Mesendoderm (in vitro differentiated cells): ENCODE measurements around the gene AP4E1.
"Not testable (repeated sequence)": the region's sequence is repeated elsewhere in the genome, so short reads cannot be mapped to it uniquely, and the experiment has no call there.

Experiments used
- DNase-seq: peaks from one replicate; pipeline ENCODE4 v3.0.0; 2013
- H2AK5ac ChIP-seq: 2 replicates; pipeline ENCODE4 v1.6.1; 2013; ENCODE audit warnings: low read length, inconsistent platforms
- H2BK120ac ChIP-seq: 2 replicates; pipeline ENCODE4 v1.6.1; 2013; ENCODE audit warnings: low read depth, mild to moderate bottlenecking, low read length, moderate library complexity, mixed read lengths
- H2BK15ac ChIP-seq: replicated peaks from 2 replicates; pipeline ENCODE4 v1.6.1; 2013; ENCODE audit warnings: low read depth, mild to moderate bottlenecking, moderate library complexity
- H2BK5ac ChIP-seq: 2 replicates; pipeline ENCODE4 v1.6.1; 2013; ENCODE audit warnings: low read length, inconsistent platforms
- H3K18ac ChIP-seq: 2 replicates; pipeline ENCODE4 v1.6.1; 2013; ENCODE audit warnings: mild to moderate bottlenecking, low read length, mixed read lengths
- H3K23ac ChIP-seq: one replicate; pipeline ENCODE4 v1.6.1; 2013; ENCODE audit warnings: low read length
- H3K27ac ChIP-seq: 2 replicates; pipeline ENCODE4 v1.5.1; 2013; ENCODE audit warnings: low read depth, mild to moderate bottlenecking, inconsistent platforms, low read length, moderate library complexity
- H3K27me3 ChIP-seq: 2 replicates; pipeline ENCODE4 v1.6.1; 2013; ENCODE audit warnings: low read length, control low read depth, mild to moderate bottlenecking, inconsistent platforms; ENCODE audit not compliant: insufficient read depth, poor library complexity
- H3K36me3 ChIP-seq: 2 replicates; pipeline ENCODE4 v1.6.1; 2013; ENCODE audit warnings: low read length, inconsistent platforms; ENCODE audit not compliant: control insufficient read depth, insufficient read depth
- H3K4ac ChIP-seq: one replicate; pipeline ENCODE4 v1.6.1; 2013; ENCODE audit warnings: low read depth, mild to moderate bottlenecking, low read length, moderate library complexity
- H3K4me1 ChIP-seq: 2 replicates; pipeline ENCODE4 v1.6.1; 2013; ENCODE audit warnings: low read depth, low read length, inconsistent platforms; ENCODE audit not compliant: control insufficient read depth
- H3K4me2 ChIP-seq: 2 replicates; pipeline ENCODE4 v1.6.1; 2013; ENCODE audit warnings: low read length
- H3K4me3 ChIP-seq: 2 replicates; pipeline ENCODE4 v1.5.1; 2013; ENCODE audit warnings: mild to moderate bottlenecking, low read length
- H3K56ac ChIP-seq: one replicate; pipeline ENCODE4 v1.6.1; 2013; ENCODE audit warnings: low read length
- H3K79me1 ChIP-seq: 2 replicates; pipeline ENCODE4 v1.6.1; 2013; ENCODE audit warnings: low read length, inconsistent platforms
- H3K79me2 ChIP-seq: 2 replicates; pipeline ENCODE4 v1.6.1; 2013; ENCODE audit warnings: mild to moderate bottlenecking, low read length; ENCODE audit not compliant: control insufficient read depth, insufficient read depth
- H3K9ac ChIP-seq: 2 replicates; pipeline ENCODE4 v1.6.1; 2013; ENCODE audit warnings: low read length, inconsistent platforms
- H4K5ac ChIP-seq: one replicate; pipeline ENCODE4 v1.6.1; 2013; ENCODE audit warnings: low read length
- H4K8ac ChIP-seq: one replicate; pipeline ENCODE4 v1.6.1; 2013; ENCODE audit warnings: low read depth, mild to moderate bottlenecking, control low read depth, low read length, moderate library complexity
- WGBS: extraction: QIAGEN DNeasy Blood & Tissue Kit; methylation state at CpG from one replicate; pipeline ENCODE4 v1.1.7; 2013; ENCODE audit warnings: low lambda C conversion rate, missing lambda C conversion rate; ENCODE audit not compliant: insufficient coverage; ENCODE audit errors: extremely low coverage; 5-methylcytosine and 5-hydroxymethylcytosine counted together

Gene AP4E1

GRCh38 chr15:50919359-50919758 is 10.9 kb downstream of the AP4E1 start:
- H2AK5ac ChIP-seq, H3K4me2 ChIP-seq, H3K4ac ChIP-seq, H2BK5ac ChIP-seq, H3K36me3 ChIP-seq, H3K56ac ChIP-seq, DNase-seq, H3K23ac ChIP-seq, H2BK15ac ChIP-seq, H4K8ac ChIP-seq, H2BK120ac ChIP-seq, H3K18ac ChIP-seq, H3K79me2 ChIP-seq, H3K27me3 ChIP-seq, H3K27ac ChIP-seq, H3K79me1 ChIP-seq, H3K4me3 ChIP-seq, H3K4me1 ChIP-seq, H4K5ac ChIP-seq, H3K9ac ChIP-seq: not testable (repeated sequence)
- WGBS, result no CpG with 5 or more reads among the region's 4 CpGs

GRCh38 chr15:50925281-50925680 is 16.8 kb downstream of the AP4E1 start:
- no peak overlapping the region for H4K8ac ChIP-seq
- no peak overlapping the region for H3K18ac ChIP-seq
- no peak overlapping the region for H3K4me2 ChIP-seq
- no peak for DNase-seq
- H3K4ac ChIP-seq, result no peak overlapping the region
- no peaks in the 10 kb centered on the region for H3K36me3 ChIP-seq
- H3K79me1 ChIP-seq, result no peaks in the 10 kb centered on the region
- no peak overlapping the region for H3K27ac ChIP-seq
- no peaks in the 10 kb centered on the region for H3K79me2 ChIP-seq
- H2BK5ac ChIP-seq, result no peak overlapping the region
- H3K9ac ChIP-seq, result no peak overlapping the region
- no peak overlapping the region for H2BK15ac ChIP-seq
- H3K23ac ChIP-seq, result no peak overlapping the region
- H3K27me3 ChIP-seq, result no peaks in the 10 kb centered on the region
- H4K5ac ChIP-seq, result no peak overlapping the region
- no peak overlapping the region for H3K4me3 ChIP-seq
- no peak overlapping the region for H2AK5ac ChIP-seq
- no peaks in the 10 kb centered on the region for H3K4me1 ChIP-seq
- no peak overlapping the region for H2BK120ac ChIP-seq
- no CpG with 5 or more reads among the region's 1 CpG for WGBS
- no peak overlapping the region for H3K56ac ChIP-seq

GRCh38 chr15:50929062-50929461 is 20.6 kb downstream of the AP4E1 start:
- H4K8ac ChIP-seq, result no peak overlapping the region
- H2BK120ac ChIP-seq, result no peak overlapping the region
- no peak overlapping the region for H3K18ac ChIP-seq
- no peaks in the 10 kb centered on the region for H3K79me2 ChIP-seq
- H3K79me1 ChIP-seq, result no peaks in the 10 kb centered on the region
- H3K4ac ChIP-seq, result no peak overlapping the region
- H3K56ac ChIP-seq, result no peak overlapping the region
- H2BK5ac ChIP-seq, result no peak overlapping the region
- H3K4me1 ChIP-seq, result no peaks in the 10 kb centered on the region
- H3K9ac ChIP-seq, result no peak overlapping the region
- H3K27me3 ChIP-seq, result no peaks in the 10 kb centered on the region
- H3K27ac ChIP-seq, result no peak overlapping the region
- H3K36me3 ChIP-seq, result no peaks in the 10 kb centered on the region
- no peak overlapping the region for H2BK15ac ChIP-seq
- no peak overlapping the region for H2AK5ac ChIP-seq
- H3K23ac ChIP-seq, result no peak overlapping the region
- no peak for DNase-seq
- H4K5ac ChIP-seq, result no peak overlapping the region
- H3K4me2 ChIP-seq, result no peak overlapping the region
- WGBS, result no CpG with 5 or more reads among the region's 1 CpG
- no peak overlapping the region for H3K4me3 ChIP-seq

GRCh38 chr15:50930792-50931191 is 22.3 kb downstream of the AP4E1 start:
- Histone ChIP-seq H4K8ac (no peak overlapping the region), H3K4me3 (no peak overlapping the region), H3K4me2 (no peak overlapping the region), H4K5ac (no peak overlapping the region), H3K4me1 (no peaks in the 10 kb centered on the region), H2BK5ac (no peak overlapping the region), H3K56ac (no peak overlapping the region), H2BK120ac (no peak overlapping the region), H3K18ac (no peak overlapping the region), H3K27me3 (no peaks in the 10 kb centered on the region), H3K79me1 (no peaks in the 10 kb centered on the region), H3K27ac (no peak overlapping the region), H3K36me3 (no peaks in the 10 kb centered on the region), H3K9ac (no peak overlapping the region), H3K79me2 (no peaks in the 10 kb centered on the region), H2BK15ac (no peak overlapping the region), H2AK5ac (no peak overlapping the region), H3K4ac (no peak overlapping the region), H3K23ac (no peak overlapping the region)
- no CpG with 5 or more reads among the region's 1 CpG for WGBS
- DNase-seq, result no peak

- WGBS, result no CpG with 5 or more reads among the region's 1 CpG
- no peak overlapping the region for H3K9ac ChIP-seq
- H2BK15ac ChIP-seq, result no peak overlapping the region
- no peak overlapping the region for H3K4me2 ChIP-seq
- no peak overlapping the region for H3K56ac ChIP-seq
- H3K4me3 ChIP-seq, result no peak overlapping the region
- no peak overlapping the region for H2BK120ac ChIP-seq
- H4K5ac ChIP-seq, result no peak overlapping the region
- no peaks in the 10 kb centered on the region for H3K27me3 ChIP-seq
- no peaks in the 10 kb centered on the region for H3K4me1 ChIP-seq
- H3K4ac ChIP-seq, result no peak overlapping the region
- no peaks in the 10 kb centered on the region for H3K79me1 ChIP-seq
- H2BK5ac ChIP-seq, result no peak overlapping the region
- no peaks in the 10 kb centered on the region for H3K36me3 ChIP-seq
- H4K8ac ChIP-seq, result no peak overlapping the region
- DNase-seq, result no peak
- no peak overlapping the region for H3K18ac ChIP-seq
- H2AK5ac ChIP-seq, result no peak overlapping the region
- no peaks in the 10 kb centered on the region for H3K79me2 ChIP-seq
- H3K23ac ChIP-seq, result no peak overlapping the region
- no peak overlapping the region for H3K27ac ChIP-seq
Measured at GRCh38 chr15:50933341-50933740, 24.9 kb downstream of the AP4E1 start.

- H3K36me3 ChIP-seq, result no peaks in the 10 kb centered on the region
- H3K23ac ChIP-seq, result no peak overlapping the region
- no peak overlapping the region for H3K56ac ChIP-seq
- no peak overlapping the region for H2BK5ac ChIP-seq
- H3K4me2 ChIP-seq, result no peak overlapping the region
- no peak overlapping the region for H4K5ac ChIP-seq
- no peaks in the 10 kb centered on the region for H3K4me1 ChIP-seq
- H3K9ac ChIP-seq, result no peak overlapping the region
- no peak overlapping the region for H2BK15ac ChIP-seq
- H3K27ac ChIP-seq, result no peak overlapping the region
- no peak overlapping the region for H4K8ac ChIP-seq
- no peak overlapping the region for H3K4ac ChIP-seq
- H2AK5ac ChIP-seq, result no peak overlapping the region
- no peaks in the 10 kb centered on the region for H3K27me3 ChIP-seq
- H2BK120ac ChIP-seq, result no peak overlapping the region
- no peak overlapping the region for H3K18ac ChIP-seq
- H3K79me2 ChIP-seq, result no peaks in the 10 kb centered on the region
- DNase-seq, result no peak
- no CpG with 5 or more reads among the region's 4 CpGs for whole genome bisulfite sequencing
- no peaks in the 10 kb centered on the region for H3K79me1 ChIP-seq
- no peak overlapping the region for H3K4me3 ChIP-seq
Measured at GRCh38 chr15:50938525-50938924, 30.0 kb downstream of the AP4E1 start.
